A549 (cell line): ENCODE measurements around the gene ATP6V1G3.

Source experiments
- BHLHE40 ChIP-seq: IDR thresholded peaks from 2 replicates; pipeline ENCODE4 v1.6.1; 2012; ENCODE audit warnings: low read depth, low read length, inconsistent platforms
- CEBPB ChIP-seq, 2 experiments: fragments of >200 bp in 1 of 2; sonication (Bioruptor Twin) in 1 of 2; formaldehyde crosslinking in 1 of 2; IDR thresholded peaks; 2 replicates each; pipeline ENCODE4 v1.6.1; 2012 to 2016
- MYC ChIP-seq: IDR thresholded peaks from 2 replicates; pipeline ENCODE4 v1.6.1; 2012; ENCODE audit warnings: mild to moderate bottlenecking, inconsistent platforms, low read length, improper control_type of control experiment, borderline replicate concordance
- TF ChIP-seq, protein P1 (sequence below): fragments of 250-450 bp; sonication (Bioruptor Pico); IDR thresholded peaks from 2 replicates; pipeline ENCODE4 v1.5.0; 2021; ENCODE audit warnings: mild to moderate bottlenecking, moderate library complexity, borderline replicate concordance
- TF ChIP-seq, protein P2 (sequence below): IDR thresholded peaks from 2 replicates; pipeline ENCODE4 v1.6.1; 2012

- TF ChIP-seq CEBPB (IDR thresholded peaks at IDR 0.05) (no peak), BHLHE40 (no peak), MYC (no peak)
- TF ChIP-seq, protein P1, sequence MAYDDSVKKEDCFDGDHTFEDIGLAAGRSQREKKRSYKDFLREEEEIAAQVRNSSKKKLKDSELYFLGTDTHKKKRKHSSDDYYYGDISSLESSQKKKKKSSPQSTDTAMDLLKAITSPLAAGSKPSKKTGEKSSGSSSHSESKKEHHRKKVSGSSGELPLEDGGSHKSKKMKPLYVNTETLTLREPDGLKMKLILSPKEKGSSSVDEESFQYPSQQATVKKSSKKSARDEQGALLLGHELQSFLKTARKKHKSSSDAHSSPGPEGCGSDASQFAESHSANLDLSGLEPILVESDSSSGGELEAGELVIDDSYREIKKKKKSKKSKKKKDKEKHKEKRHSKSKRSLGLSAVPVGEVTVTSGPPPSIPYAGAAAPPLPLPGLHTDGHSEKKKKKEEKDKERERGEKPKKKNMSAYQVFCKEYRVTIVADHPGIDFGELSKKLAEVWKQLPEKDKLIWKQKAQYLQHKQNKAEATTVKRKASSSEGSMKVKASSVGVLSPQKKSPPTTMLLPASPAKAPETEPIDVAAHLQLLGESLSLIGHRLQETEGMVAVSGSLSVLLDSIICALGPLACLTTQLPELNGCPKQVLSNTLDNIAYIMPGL (CRISPR knock-in tag) = no peak
- TF ChIP-seq, protein P2, sequence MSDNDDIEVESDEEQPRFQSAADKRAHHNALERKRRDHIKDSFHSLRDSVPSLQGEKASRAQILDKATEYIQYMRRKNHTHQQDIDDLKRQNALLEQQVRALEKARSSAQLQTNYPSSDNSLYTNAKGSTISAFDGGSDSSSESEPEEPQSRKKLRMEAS = 0 out of 2 replicates have a peak, but pooled peaks have one; percentile 15
Measured at GRCh38 chr1:198497326-198498102, 43.0 kb downstream of the ATP6V1G3 start.
